CD14-positive monocyte (primary cell): ENCODE measurements around the gene SAMD15. TPM values are rescaled to one million over a fixed set of nuclear protein-coding genes. Genes with fewer than 3 reads are reported as not detected.

ENCODE experiments used
- DNase-seq, 3 donors: peaks; one replicate each; pipeline ENCODE4 v3.0.0-alpha.2; 2011 to 2022
- H2AFZ ChIP-seq: 2 replicates; pipeline ENCODE4 v1.6.0; 2012; ENCODE audit warnings: mild to moderate bottlenecking, low read depth, low read length, inconsistent platforms; ENCODE audit not compliant: insufficient read depth, poor library complexity, severe bottlenecking
- H3K27ac ChIP-seq, 2 donors: 1 replicate in 1 of 2; 2 replicates in 1 of 2; pipeline ENCODE4 v1.5.1; 2012 to 2013; ENCODE audit warnings: low read length in 2 of 2, control low read depth in 1 of 2, inconsistent platforms in 1 of 2, low read depth in 1 of 2, mild to moderate bottlenecking in 1 of 2
- H3K27me3 ChIP-seq, 2 donors: one replicate each; pipeline versions ENCODE4 v1.6.0 to v1.6.1; 2011 to 2013; ENCODE audit warnings: low read length in 2 of 2; ENCODE audit not compliant: control insufficient read depth in 2 of 2, insufficient read depth in 2 of 2
- H3K36me3 ChIP-seq, 2 donors: replicated peaks in 1 of 2; 1 replicate in 1 of 2; 2 replicates in 1 of 2; pipeline versions ENCODE4 v1.5.1 to v1.6.1; 2012 to 2013; ENCODE audit warnings: low read length in 2 of 2, control low read depth in 1 of 2, inconsistent platforms in 1 of 2, mild to moderate bottlenecking in 1 of 2; ENCODE audit not compliant: insufficient read depth in 2 of 2, control insufficient read depth in 1 of 2
- H3K4me1 ChIP-seq, 2 donors: 1 replicate in 1 of 2; 2 replicates in 1 of 2; pipeline versions ENCODE4 v1.5.1 to v1.6.1; 2012 to 2013; ENCODE audit warnings: low read length in 2 of 2, control low read depth in 1 of 2, inconsistent platforms in 1 of 2, mild to moderate bottlenecking in 1 of 2, moderate library complexity in 1 of 2; ENCODE audit not compliant: insufficient read depth in 2 of 2, control insufficient read depth in 1 of 2
- H3K4me2 ChIP-seq: replicated peaks from 2 replicates; pipeline ENCODE3; 2012; ENCODE audit warnings: low read length, moderate library complexity, mild to moderate bottlenecking; ENCODE audit not compliant: poor library complexity, severe bottlenecking; ENCODE audit errors: extremely low read depth
- H3K4me3 ChIP-seq, 3 experiments: fragments of 200-600 bp in 1 of 3; sonication (generic) in 1 of 3; replicated peaks in 1 of 3; 1 replicate in 2 of 3; 2 replicates in 1 of 3; pipeline ENCODE4 v1.5.1; 2011 to 2013; ENCODE audit warnings: low read length in 3 of 3, mild to moderate bottlenecking in 3 of 3, control low read depth in 2 of 3, low read depth in 2 of 3, inconsistent platforms in 1 of 3, moderate library complexity in 1 of 3
- H3K79me2 ChIP-seq: 2 replicates; pipeline ENCODE4 v1.6.0; 2012; ENCODE audit warnings: mild to moderate bottlenecking, control low read depth, inconsistent platforms, low read length, moderate library complexity; ENCODE audit not compliant: insufficient read depth
- H3K9ac ChIP-seq: 2 replicates; pipeline ENCODE4 v1.6.0; 2017; ENCODE audit warnings: low read length, mild to moderate bottlenecking; ENCODE audit not compliant: insufficient read depth, poor library complexity, severe bottlenecking
- H3K9me3 ChIP-seq, 2 donors: replicated peaks in 1 of 2; 1 replicate in 1 of 2; 2 replicates in 1 of 2; pipeline versions ENCODE4 v1.5.1 to v1.6.1; 2012 to 2013; ENCODE audit warnings: low read length in 2 of 2, control low read depth in 1 of 2; ENCODE audit not compliant: control insufficient read depth in 1 of 2, insufficient read depth in 1 of 2
- H4K20me1 ChIP-seq: 2 replicates; pipeline ENCODE4 v1.6.0; 2012; ENCODE audit warnings: mild to moderate bottlenecking, low read length, control low read depth, moderate library complexity; ENCODE audit not compliant: insufficient read depth
- H3K27ac Mint-ChIP-seq, 7 donors: one replicate each; pipeline ENCODE4 v1.8.0; 2020; ENCODE audit warnings: mild to moderate bottlenecking in 7 of 7, mixed read lengths in 7 of 7, moderate library complexity in 6 of 7, inconsistent platforms in 2 of 7
- H3K27me3 Mint-ChIP-seq, 3 donors: one replicate each; pipeline ENCODE4 v1.8.0; 2021 to 2022; ENCODE audit warnings: low read depth in 3 of 3, mild to moderate bottlenecking in 3 of 3, mixed read lengths in 3 of 3, moderate library complexity in 3 of 3, inconsistent platforms in 1 of 3
- H3K36me3 Mint-ChIP-seq, 2 donors: one replicate each; pipeline ENCODE4 v1.8.0; 2020; ENCODE audit warnings: mixed read lengths in 2 of 2, inconsistent platforms in 1 of 2, mild to moderate bottlenecking in 1 of 2
- H3K4me1 Mint-ChIP-seq: one replicate; pipeline ENCODE4 v1.8.0; 2020; ENCODE audit warnings: mild to moderate bottlenecking, mixed read lengths
- H3K4me3 Mint-ChIP-seq, 2 donors: one replicate each; pipeline ENCODE4 v1.8.0; 2020; ENCODE audit warnings: mild to moderate bottlenecking in 2 of 2, mixed read lengths in 2 of 2, moderate library complexity in 1 of 2
- H3K9me3 Mint-ChIP-seq, 7 donors: one replicate each; pipeline ENCODE4 v1.8.0; 2020 to 2022; ENCODE audit warnings: mixed read lengths in 7 of 7, mild to moderate bottlenecking in 6 of 7, moderate library complexity in 6 of 7, inconsistent platforms in 2 of 7
- WGBS: methylation state at CpG from one replicate; pipeline ENCODE4 v1.1.5; 2013; ENCODE audit warnings: missing lambda C conversion rate; ENCODE audit not compliant: insufficient coverage; 5-methylcytosine and 5-hydroxymethylcytosine counted together
- intact Hi-C, 2 donors: fragments of 100-400 bp; cut with micrococcal nuclease; formaldehyde crosslinking; loops; one replicate each; pipeline versions ENCODE4 v1.15.0 to v1.15.1; 2023
- polyA plus RNA-seq, 3 donors: library from polyadenylated mRNA; depleted of rRNA in 1 of 3; unstranded in 2 of 3; stranded (reverse) in 1 of 3; fragments of 300-500 nt in 2 of 3; fragments of >200 nt in 1 of 3; fragmentation: Illumina TruSeq in 2 of 3; gene quantifications; 1 replicate in 2 of 3; 2 replicates in 1 of 3; pipeline ENCODE4 v1.2.3, GENCODE V29; 2012 to 2021
- TF ChIP-seq, protein P1 (sequence below): fragments of 200-600 bp; IDR thresholded peaks from one replicate; pipeline ENCODE4 v1.8.0; 2022; ENCODE audit warnings: antibody characterized with exemption, mild to moderate bottlenecking

The SAMD15 gene
- polyA plus RNA-seq, 3 donors, result 0.08 to 0.65 TPM; not detected in 1

- Histone ChIP-seq H3K79me2 (no peaks in the 10 kb centered on the region), H3K36me3 (no peaks in the 10 kb centered on the region), H3K27me3 (no peaks in the 10 kb centered on the region), H3K27ac (no peak overlapping the region), H4K20me1 (no peaks in the 10 kb centered on the region), H3K9ac (no peak overlapping the region), H3K4me2 (no peak overlapping the region), H3K4me1 (peaks cover 26 to 30% of the 10 kb centered on the region in 2 donors), H3K4me3 (no peak overlapping the region), H3K9me3 (no peaks in the 10 kb centered on the region), H2AFZ (no peak overlapping the region)
- H3K9me3 Mint-ChIP-seq, result no peaks in the 10 kb centered on the region
- no peak for DNase-seq
- TF ChIP-seq, protein P1, sequence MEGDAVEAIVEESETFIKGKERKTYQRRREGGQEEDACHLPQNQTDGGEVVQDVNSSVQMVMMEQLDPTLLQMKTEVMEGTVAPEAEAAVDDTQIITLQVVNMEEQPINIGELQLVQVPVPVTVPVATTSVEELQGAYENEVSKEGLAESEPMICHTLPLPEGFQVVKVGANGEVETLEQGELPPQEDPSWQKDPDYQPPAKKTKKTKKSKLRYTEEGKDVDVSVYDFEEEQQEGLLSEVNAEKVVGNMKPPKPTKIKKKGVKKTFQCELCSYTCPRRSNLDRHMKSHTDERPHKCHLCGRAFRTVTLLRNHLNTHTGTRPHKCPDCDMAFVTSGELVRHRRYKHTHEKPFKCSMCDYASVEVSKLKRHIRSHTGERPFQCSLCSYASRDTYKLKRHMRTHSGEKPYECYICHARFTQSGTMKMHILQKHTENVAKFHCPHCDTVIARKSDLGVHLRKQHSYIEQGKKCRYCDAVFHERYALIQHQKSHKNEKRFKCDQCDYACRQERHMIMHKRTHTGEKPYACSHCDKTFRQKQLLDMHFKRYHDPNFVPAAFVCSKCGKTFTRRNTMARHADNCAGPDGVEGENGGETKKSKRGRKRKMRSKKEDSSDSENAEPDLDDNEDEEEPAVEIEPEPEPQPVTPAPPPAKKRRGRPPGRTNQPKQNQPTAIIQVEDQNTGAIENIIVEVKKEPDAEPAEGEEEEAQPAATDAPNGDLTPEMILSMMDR, result no peak
- WGBS, result no CpG with 5 or more reads among the region's 3 CpGs
- H3K27ac Mint-ChIP-seq, result no peak overlapping the region
- peaks cover 30% of the 10 kb centered on the region for H3K4me1 Mint-ChIP-seq
- intact Hi-C loops, result no loop called here
- H3K4me3 Mint-ChIP-seq, result no peak overlapping the region
- H3K36me3 Mint-ChIP-seq, result peaks cover 0 to 2% of the 10 kb centered on the region in 2 donors
- peaks cover 0 to 3% (median 0%) of the 10 kb centered on the region in 3 donors for H3K27me3 Mint-ChIP-seq
Observed at GRCh38 chr14:77403768-77404167, 26.6 kb downstream of the SAMD15 start.

DNA sequence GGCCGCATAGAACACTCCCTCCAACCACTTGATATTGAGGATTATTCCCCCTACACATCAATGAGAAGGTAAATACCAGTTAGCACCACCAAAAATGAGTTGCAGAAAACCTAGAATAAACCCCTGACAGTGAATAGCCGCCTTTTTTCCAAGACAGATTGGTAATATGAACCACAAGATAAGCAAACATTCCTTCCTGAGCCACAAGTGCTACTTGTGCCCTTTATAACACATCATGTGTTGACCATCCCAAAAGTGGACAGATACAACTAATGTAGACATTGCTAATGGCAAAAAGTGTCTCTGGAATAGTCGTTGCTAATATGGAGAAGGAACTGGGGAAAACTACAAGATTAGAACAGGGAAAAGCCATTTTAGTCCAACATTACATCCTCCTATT, 28.9 kb downstream of the SAMD15 start:
- 60% methylated on average over 1 of the region's 3 CpGs for WGBS
- Mint-ChIP-seq H3K36me3 (peaks cover 0 to 2% of the 10 kb centered on the region in 2 donors), H3K9me3 (no peaks in the 10 kb centered on the region), H3K4me1 (peaks cover 34% of the 10 kb centered on the region), H3K27me3 (peaks cover 0 to 3% (median 0%) of the 10 kb centered on the region in 3 donors), H3K27ac (peak overlapping the region in 2 of 7 donors; percentile 79 to 90), H3K4me3 (no peak overlapping the region)
- TF ChIP-seq, protein P1, result no peak
- Histone ChIP-seq H4K20me1 (no peaks in the 10 kb centered on the region), H2AFZ (peak overlapping the region; percentile 76), H3K27ac (no peak overlapping the region), H3K4me3 (no peak overlapping the region), H3K4me2 (no peak overlapping the region), H3K79me2 (no peaks in the 10 kb centered on the region), H3K9me3 (no peaks in the 10 kb centered on the region), H3K4me1 (peaks cover 26 to 30% of the 10 kb centered on the region in 2 donors), H3K27me3 (no peaks in the 10 kb centered on the region), H3K36me3 (no peaks in the 10 kb centered on the region), H3K9ac (no peak overlapping the region)
- DNase-seq, result no peak
- intact Hi-C loops, result no loop called here
